H1 (cell line): ENCODE results near the gene BRS3. TPM values are rescaled to one million over a fixed set of nuclear protein-coding genes. Genes with fewer than 3 reads are reported as not detected.

ENCODE experiments used
- CTCF ChIA-PET: fragments of 300-600 bp; sonication (Branson Sonifier 250); formaldehyde crosslinking; loops from one replicate; lab custom pipeline; 2021; ENCODE audit not compliant: partially characterized antibody; lab: Charles Lee
- POLR2A ChIA-PET: fragments of 300-600 bp; sonication (Branson Sonifier 250); formaldehyde crosslinking; loops from one replicate; lab custom pipeline; 2021; ENCODE audit warnings: inconsistent platforms; ENCODE audit not compliant: partially characterized antibody; lab: Charles Lee
- DNase-seq, 2 experiments: peaks; one replicate each; pipeline versions ENCODE4 v3.0.0 to v3.0.0-alpha.2; 2010 to 2022; ENCODE audit warnings: low spot score in 2 of 2, low read depth in 1 of 2, mixed read lengths in 1 of 2
- FAIRE-seq: peaks from 2 replicates; lab custom pipeline; 2011; peaks lifted over from hg19 to GRCh38; lab: Jason Lieb, UNC
- H2AFZ ChIP-seq: 2 replicates; pipeline ENCODE4 v1.8.1; 2012; ENCODE audit warnings: low read length, inconsistent platforms
- H2AK5ac ChIP-seq: 2 replicates; pipeline ENCODE4 v1.6.1; 2013; ENCODE audit warnings: low read depth, low read length
- H2BK120ac ChIP-seq: replicated peaks from 2 replicates; pipeline ENCODE3; 2013; ENCODE audit warnings: low read depth, low read length, inconsistent platforms
- H2BK12ac ChIP-seq: 2 replicates; pipeline ENCODE4 v1.6.1; 2013; ENCODE audit warnings: low read depth, low read length
- H2BK15ac ChIP-seq: 2 replicates; pipeline ENCODE4 v1.6.1; 2013; ENCODE audit warnings: low read length
- H2BK20ac ChIP-seq: 2 replicates; pipeline ENCODE4 v1.6.1; 2013; ENCODE audit warnings: low read length
- H2BK5ac ChIP-seq: 2 replicates; pipeline ENCODE4 v1.6.1; 2013; ENCODE audit warnings: low read depth, low read length
- H3K14ac ChIP-seq: 2 replicates; pipeline ENCODE4 v1.6.1; 2013; ENCODE audit warnings: inconsistent platforms; ENCODE audit not compliant: insufficient read length
- H3K18ac ChIP-seq: 2 replicates; pipeline ENCODE4 v1.6.1; 2013; ENCODE audit warnings: low read length; ENCODE audit errors: extremely low read depth
- H3K23ac ChIP-seq: 2 replicates; pipeline ENCODE4 v1.6.1; 2013; ENCODE audit warnings: inconsistent platforms; ENCODE audit not compliant: insufficient read length
- H3K23me2 ChIP-seq: 2 replicates; pipeline ENCODE4 v1.6.1; 2013; ENCODE audit warnings: low read depth, low read length
- H3K27ac ChIP-seq: 2 replicates; pipeline ENCODE4 v1.6.1; 2011; ENCODE audit warnings: low read depth, low read length, inconsistent platforms
- H3K27me3 ChIP-seq, 4 experiments: replicated peaks in 1 of 4; 1 replicate in 1 of 4; 2 replicates in 3 of 4; pipeline versions ENCODE4 v1.6.1 to v1.8.1; 2011 to 2013; ENCODE audit warnings: low read length in 3 of 4, mild to moderate bottlenecking in 3 of 4, inconsistent platforms in 2 of 4, mixed read lengths in 2 of 4, moderate library complexity in 1 of 4; ENCODE audit not compliant: control insufficient read depth in 3 of 4, insufficient read depth in 3 of 4; ENCODE audit errors: extremely low read depth in 1 of 4
- H3K36me3 ChIP-seq, 4 experiments: 2 replicates each; pipeline versions ENCODE4 v1.6.1 to v1.8.1; 2011 to 2013; ENCODE audit warnings: mild to moderate bottlenecking in 4 of 4, low read length in 3 of 4, moderate library complexity in 2 of 4, control low read depth in 1 of 4, inconsistent platforms in 1 of 4; ENCODE audit not compliant: insufficient read depth in 4 of 4, control insufficient read depth in 2 of 4
- H3K4ac ChIP-seq: replicated peaks from 2 replicates; pipeline ENCODE3; 2013; ENCODE audit warnings: low read length, low read depth, mixed read lengths, inconsistent platforms; ENCODE audit not compliant: insufficient read length
- H3K4me1 ChIP-seq, 4 experiments: replicated peaks in 1 of 4; 1 replicate in 1 of 4; 2 replicates in 3 of 4; pipeline versions ENCODE4 v1.6.1 to v1.8.1; 2011 to 2013; ENCODE audit warnings: low read length in 3 of 4, inconsistent platforms in 2 of 4, mixed read lengths in 1 of 4; ENCODE audit not compliant: insufficient read depth in 4 of 4, control insufficient read depth in 3 of 4
- H3K4me2 ChIP-seq, 2 experiments: 2 replicates each; pipeline versions ENCODE4 v1.6.1 to v1.8.1; 2011 to 2013; ENCODE audit warnings: low read depth in 2 of 2, low read length in 2 of 2, control low read depth in 1 of 2, inconsistent platforms in 1 of 2, mild to moderate bottlenecking in 1 of 2; ENCODE audit not compliant: insufficient read depth in 1 of 2
- H3K4me3 ChIP-seq, 4 experiments: fragments of 200-600, 300-600 bp in 1 of 4; sonication (generic), shearing (Covaris generic), sonication (Bioruptor Twin) in 1 of 4; 2 replicates each; pipeline versions ENCODE4 v1.5.1 to v1.8.1; 2011 to 2016; ENCODE audit warnings: low read length in 4 of 4, low read depth in 3 of 4, control low read depth in 2 of 4, inconsistent platforms in 2 of 4, mild to moderate bottlenecking in 2 of 4, mixed read lengths in 1 of 4, moderate library complexity in 1 of 4; ENCODE audit not compliant: insufficient read depth in 2 of 4; ENCODE audit errors: extremely low read depth in 1 of 4
- H3K56ac ChIP-seq: replicated peaks from 2 replicates; pipeline ENCODE3; 2013; ENCODE audit warnings: low read depth, mild to moderate bottlenecking, mixed read lengths, low read length, inconsistent platforms; ENCODE audit not compliant: insufficient read length
- H3K79me1 ChIP-seq: 2 replicates; pipeline ENCODE4 v1.6.1; 2013; ENCODE audit warnings: low read depth, low read length, control low read depth
- H3K79me2 ChIP-seq, 2 experiments: 2 replicates each; pipeline versions ENCODE4 v1.6.1 to v1.8.1; 2012 to 2013; ENCODE audit warnings: low read length in 2 of 2, mild to moderate bottlenecking in 2 of 2, inconsistent platforms in 1 of 2; ENCODE audit not compliant: insufficient read depth in 2 of 2, control insufficient read depth in 1 of 2
- H3K9ac ChIP-seq, 4 experiments: replicated peaks in 1 of 4; 1 replicate in 1 of 4; 2 replicates in 3 of 4; pipeline versions ENCODE4 v1.6.1 to v1.8.1; 2011 to 2013; ENCODE audit warnings: low read depth in 3 of 4, low read length in 3 of 4, control low read depth in 2 of 4, mild to moderate bottlenecking in 2 of 4, moderate library complexity in 2 of 4, inconsistent platforms in 1 of 4; ENCODE audit errors: extremely low read depth in 1 of 4
- H3K9me3 ChIP-seq, 2 experiments: 2 replicates each; pipeline versions ENCODE4 v1.6.1 to v1.8.1; 2012 to 2013; ENCODE audit warnings: mild to moderate bottlenecking in 2 of 2, moderate library complexity in 2 of 2, control low read depth in 1 of 2, inconsistent platforms in 1 of 2, low read depth in 1 of 2, low read length in 1 of 2, mixed read lengths in 1 of 2; ENCODE audit not compliant: insufficient read depth in 2 of 2
- H4K20me1 ChIP-seq, 2 experiments: replicated peaks in 1 of 2; 2 replicates each; pipeline versions ENCODE3 to v1.8.1; 2011 to 2013; ENCODE audit warnings: inconsistent platforms in 2 of 2, low read length in 2 of 2, mild to moderate bottlenecking in 1 of 2; ENCODE audit not compliant: insufficient read depth in 2 of 2, control insufficient read depth in 1 of 2
- H4K5ac ChIP-seq: 2 replicates; pipeline ENCODE4 v1.6.1; 2013; ENCODE audit warnings: low read length, low read depth, mixed read lengths, inconsistent platforms; ENCODE audit not compliant: insufficient read length
- H4K8ac ChIP-seq: 2 replicates; pipeline ENCODE4 v1.8.0; 2013; ENCODE audit warnings: mild to moderate bottlenecking, moderate library complexity, low read length, inconsistent platforms; ENCODE audit not compliant: insufficient read depth; ENCODE audit errors: extremely low read depth
- H4K91ac ChIP-seq: replicated peaks from 2 replicates; pipeline ENCODE3; 2013; ENCODE audit warnings: low read length, mixed read lengths, inconsistent platforms; ENCODE audit not compliant: insufficient read length
- ASH2L ChIP-seq: fragments of 200-600, 300-600 bp; sonication (generic); IDR thresholded peaks from one replicate; pipeline ENCODE4 v1.7.1; 2017; ENCODE audit warnings: low read length
- CBX5 ChIP-seq: fragments of 300-800, 300-1000 bp; sonication (generic); IDR thresholded peaks from 2 replicates; pipeline ENCODE4 v1.7.1; 2016; ENCODE audit warnings: antibody characterized with exemption, low read length, low read depth
- CTBP2 ChIP-seq: IDR thresholded peaks from 2 replicates; pipeline ENCODE4 v1.7.0; 2011; ENCODE audit warnings: borderline replicate concordance, mild to moderate bottlenecking, moderate library complexity, mixed read lengths, low read length; ENCODE audit not compliant: insufficient read depth, insufficient read length
- JUN ChIP-seq: IDR thresholded peaks from 2 replicates; pipeline ENCODE4 v1.6.1; 2011; ENCODE audit warnings: low read depth, mild to moderate bottlenecking, improper control_type of control experiment, low read length
- JUND ChIP-seq: IDR thresholded peaks from 2 replicates; pipeline ENCODE4 v1.6.1; 2011; ENCODE audit warnings: mild to moderate bottlenecking, improper control_type of control experiment, low read length
- KDM1A ChIP-seq: fragments of 200-600, 300-600 bp; sonication (generic); IDR thresholded peaks from 2 replicates; pipeline ENCODE4 v1.7.1; 2016; ENCODE audit warnings: mild to moderate bottlenecking, low read length, borderline replicate concordance
- MAX ChIP-seq: IDR thresholded peaks from 2 replicates; pipeline ENCODE4 v1.6.1; 2012; ENCODE audit warnings: inconsistent platforms
- POLR2A ChIP-seq, 2 experiments: IDR thresholded peaks; 1 replicate in 1 of 2; 2 replicates in 1 of 2; pipeline ENCODE4 v1.6.1; 2011; ENCODE audit warnings: low read depth in 2 of 2, low read length in 2 of 2, mild to moderate bottlenecking in 2 of 2; ENCODE audit errors: control extremely low read depth in 1 of 2
- RAD21 ChIP-seq, 2 experiments: IDR thresholded peaks in 1 of 2; conservative IDR thresholded peaks in 1 of 2; 2 replicates each; pipeline ENCODE4 v1.6.1; 2011; ENCODE audit warnings: low read depth in 2 of 2, low read length in 2 of 2, improper control_type of control experiment in 1 of 2, inconsistent platforms in 1 of 2, mild to moderate bottlenecking in 1 of 2, moderate library complexity in 1 of 2
- RXRA ChIP-seq: IDR thresholded peaks from 2 replicates; pipeline ENCODE4 v1.6.1; 2011; ENCODE audit warnings: low read depth, mild to moderate bottlenecking, low read length, moderate library complexity; ENCODE audit not compliant: insufficient read depth
- SIRT6 ChIP-seq: IDR thresholded peaks from one replicate; pipeline ENCODE4 v1.7.1; 2012; ENCODE audit warnings: low read length, inconsistent platforms
- SP2 ChIP-seq: IDR thresholded peaks from 2 replicates; pipeline ENCODE4 v1.6.1; 2012; ENCODE audit warnings: mild to moderate bottlenecking, low read length, inconsistent platforms
- SRF ChIP-seq: IDR thresholded peaks from 2 replicates; pipeline ENCODE4 v1.6.1; 2011; ENCODE audit warnings: mild to moderate bottlenecking, low read depth, low read length, moderate library complexity
- TAF1 ChIP-seq: IDR thresholded peaks from 2 replicates; pipeline ENCODE4 v1.6.1; 2011; ENCODE audit warnings: mild to moderate bottlenecking, low read depth, low read length
- TEAD4 ChIP-seq: IDR thresholded peaks from 2 replicates; pipeline ENCODE4 v1.6.1; 2012; ENCODE audit warnings: low read depth, low read length, inconsistent platforms, mixed read lengths
- WGBS, 2 experiments: shearing (Covaris generic) in 1 of 2; methylation state at CpG; one replicate each; pipeline versions ENCODE4 v1.1.6 to v1.1.7; 2013 to 2015; ENCODE audit warnings: low lambda C conversion rate in 2 of 2, mixed read lengths in 2 of 2, inconsistent platforms in 1 of 2, low coverage in 1 of 2, missing lambda C conversion rate in 1 of 2; ENCODE audit not compliant: insufficient replicate concordance in 2 of 2, insufficient coverage in 1 of 2, insufficient read length in 1 of 2; ENCODE audit errors: extremely low coverage in 1 of 2, missing lambda C conversion rate in 1 of 2; 5-methylcytosine and 5-hydroxymethylcytosine counted together
- polyA plus RNA-seq, 7 experiments: library from polyadenylated mRNA; depleted of rRNA in 3 of 7; stranded (reverse) in 5 of 7; unstranded in 2 of 7; fragments of >200 nt in 5 of 7; fragments of 200-250 nt in 2 of 7; gene quantifications; 1 replicate in 5 of 7; 2 replicates in 1 of 7; 4 replicates in 1 of 7; pipeline versions ENCODE4 v1.2.1 to v1.2.3, GENCODE V29; 2011 to 2013; ENCODE audit warnings: missing spikeins in 2 of 7, mixed read lengths in 2 of 7
- total RNA-seq: library from RNA; stranded (reverse); fragmentation: NEBNext Ultra II Directional; extraction: Animal tissue kit (Norgen Biotek cat#: 25700); gene quantifications from 2 replicates; pipeline ENCODE4 v1.2.1, GENCODE V29; 2021

BRS3 gene
- total and polyA plus RNA-seq, 2 of the 8 experiments (the other 6 are each of a cell fraction or from before 2014, with no cell fraction given) = not detected

GRCh38 chrX:136534131-136534530 is 46.4 kb downstream of the BRS3 start:
- no peaks in the 10 kb centered on the region for H3K27me3 ChIP-seq
- H3K18ac ChIP-seq = no peak overlapping the region
- no peak overlapping the region for H4K8ac ChIP-seq
- no peaks in the 10 kb centered on the region for H3K36me3 ChIP-seq
- H3K9ac ChIP-seq = no peak overlapping the region
- 89% methylated on average over 2 of the region's 2 CpGs; no CpG with 5 or more reads in 1 of the 2 experiments for WGBS, 2 experiments
- ChIA-PET POLR2A (no interaction called here), CTCF (no interaction called here)
- no peak overlapping the region for H3K23ac ChIP-seq
- H3K79me2 ChIP-seq = no peaks in the 10 kb centered on the region
- H3K9me3 ChIP-seq = no peaks in the 10 kb centered on the region
- H2AK5ac ChIP-seq = no peak overlapping the region
- no peak overlapping the region for H3K4me3 ChIP-seq
- H3K79me1 ChIP-seq = no peaks in the 10 kb centered on the region
- no peaks in the 10 kb centered on the region for H4K20me1 ChIP-seq
- DNase-seq = no peak
- no peak overlapping the region for H2BK120ac ChIP-seq
- no peak overlapping the region for H3K4me2 ChIP-seq
- no peak for FAIRE-seq
- H3K14ac ChIP-seq = no peak overlapping the region
- no peak overlapping the region for H2BK15ac ChIP-seq
- no peak overlapping the region for H4K5ac ChIP-seq
- no peaks in the 10 kb centered on the region for H3K23me2 ChIP-seq
- no peak overlapping the region for H2AFZ ChIP-seq
- no peak overlapping the region for H3K56ac ChIP-seq
- no peak overlapping the region for H4K91ac ChIP-seq
- H3K4me1 ChIP-seq = no peaks in the 10 kb centered on the region
- H3K4ac ChIP-seq = no peak overlapping the region
- H2BK12ac ChIP-seq = no peak overlapping the region
- no peak overlapping the region for H3K27ac ChIP-seq
- no peak overlapping the region for H2BK5ac ChIP-seq
- H2BK20ac ChIP-seq = no peak overlapping the region
- TF ChIP-seq SRF (no peak), RAD21 (IDR thresholded peaks at IDR 0.05 in 1 of 2, conservative IDR thresholded peaks at IDR 0.05 in 1 of 2; ENCODE audit: low read depth in 2 of 2, low read length in 2 of 2) (no peak), ASH2L (no peak), SIRT6 (no peak), MAX (no peak), SP2 (no peak), CBX5 (no peak), JUND (no peak), POLR2A (IDR thresholded peaks at IDR 0.05; ENCODE audit: control extremely low read depth in 1 of 2, low read depth in 2 of 2, low read length in 2 of 2) (no peak), KDM1A (no peak), TAF1 (no peak), RXRA (no peak), JUN (no peak), TEAD4 (no peak), CTBP2 (no peak)
